WTC11 (cell line): Measurements from ENCODE around the gene SLC8A2.

ENCODE experiments used
- TF ChIP-seq, protein P1 (sequence below): sonication (generic); formaldehyde crosslinking; IDR thresholded peaks from 2 replicates; pipeline ENCODE4 v1.8.0; 2022; ENCODE audit warnings: mild to moderate bottlenecking, missing genetic modification reagents
- TF ChIP-seq, protein P2 (sequence below): sonication (generic); formaldehyde crosslinking; IDR thresholded peaks from 2 replicates; pipeline ENCODE4 v1.8.0; 2022; ENCODE audit warnings: mild to moderate bottlenecking, missing genetic modification reagents

DNA sequence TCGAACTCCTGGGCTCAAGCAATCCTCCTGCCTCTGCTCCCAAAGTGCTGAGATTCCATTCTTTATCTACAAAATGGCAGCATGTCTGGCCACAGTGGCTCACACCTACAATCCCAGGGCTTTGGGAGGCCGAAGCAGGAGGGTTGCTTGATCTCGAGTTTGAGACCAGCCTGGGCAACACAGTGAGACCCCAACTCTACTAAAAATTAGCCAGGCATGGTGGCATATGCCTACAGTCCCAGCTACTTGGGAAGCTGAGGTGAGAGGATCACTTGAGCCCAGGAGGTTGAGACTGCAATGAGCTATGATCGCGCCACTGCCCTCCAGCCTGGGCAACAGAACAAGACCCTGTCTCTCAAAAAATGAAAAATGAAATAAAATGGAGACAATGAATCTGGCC lies 37.0 kb upstream of the SLC8A2 start:
- TF ChIP-seq, protein P1, sequence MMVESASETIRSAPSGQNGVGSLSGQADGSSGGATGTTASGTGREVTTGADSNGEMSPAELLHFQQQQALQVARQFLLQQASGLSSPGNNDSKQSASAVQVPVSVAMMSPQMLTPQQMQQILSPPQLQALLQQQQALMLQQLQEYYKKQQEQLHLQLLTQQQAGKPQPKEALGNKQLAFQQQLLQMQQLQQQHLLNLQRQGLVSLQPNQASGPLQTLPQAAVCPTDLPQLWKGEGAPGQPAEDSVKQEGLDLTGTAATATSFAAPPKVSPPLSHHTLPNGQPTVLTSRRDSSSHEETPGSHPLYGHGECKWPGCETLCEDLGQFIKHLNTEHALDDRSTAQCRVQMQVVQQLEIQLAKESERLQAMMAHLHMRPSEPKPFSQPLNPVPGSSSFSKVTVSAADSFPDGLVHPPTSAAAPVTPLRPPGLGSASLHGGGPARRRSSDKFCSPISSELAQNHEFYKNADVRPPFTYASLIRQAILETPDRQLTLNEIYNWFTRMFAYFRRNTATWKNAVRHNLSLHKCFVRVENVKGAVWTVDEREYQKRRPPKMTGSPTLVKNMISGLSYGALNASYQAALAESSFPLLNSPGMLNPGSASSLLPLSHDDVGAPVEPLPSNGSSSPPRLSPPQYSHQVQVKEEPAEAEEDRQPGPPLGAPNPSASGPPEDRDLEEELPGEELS, result no peak
- TF ChIP-seq, protein P2, sequence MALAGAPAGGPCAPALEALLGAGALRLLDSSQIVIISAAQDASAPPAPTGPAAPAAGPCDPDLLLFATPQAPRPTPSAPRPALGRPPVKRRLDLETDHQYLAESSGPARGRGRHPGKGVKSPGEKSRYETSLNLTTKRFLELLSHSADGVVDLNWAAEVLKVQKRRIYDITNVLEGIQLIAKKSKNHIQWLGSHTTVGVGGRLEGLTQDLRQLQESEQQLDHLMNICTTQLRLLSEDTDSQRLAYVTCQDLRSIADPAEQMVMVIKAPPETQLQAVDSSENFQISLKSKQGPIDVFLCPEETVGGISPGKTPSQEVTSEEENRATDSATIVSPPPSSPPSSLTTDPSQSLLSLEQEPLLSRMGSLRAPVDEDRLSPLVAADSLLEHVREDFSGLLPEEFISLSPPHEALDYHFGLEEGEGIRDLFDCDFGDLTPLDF (CRISPR knock-in tag), result no peak
